NCI-H1694 treated with DMSO at 0.1 percent for 48 hours (cell line): ENCODE measurements around the gene COMP.
A peak's percentile ranks its signal among the peaks of the same experiment; 100 is the strongest.
"Not testable (repeated sequence)": the region's sequence is repeated elsewhere in the genome, so short reads cannot be mapped to it uniquely, and the experiment has no call there.

Experiments
- DNase-seq: peaks from one replicate; lab custom pipeline; 2025; lab: John Stamatoyannopoulos, UW

COMP gene

GRCh38 chr19:18745931-18746330 is 45.2 kb downstream of the COMP start:
- DNase-seq: no peak

GRCh38 chr19:18745012-18745735 is 45.9 kb downstream of the COMP start:
- no peak for DNase-seq

DNA sequence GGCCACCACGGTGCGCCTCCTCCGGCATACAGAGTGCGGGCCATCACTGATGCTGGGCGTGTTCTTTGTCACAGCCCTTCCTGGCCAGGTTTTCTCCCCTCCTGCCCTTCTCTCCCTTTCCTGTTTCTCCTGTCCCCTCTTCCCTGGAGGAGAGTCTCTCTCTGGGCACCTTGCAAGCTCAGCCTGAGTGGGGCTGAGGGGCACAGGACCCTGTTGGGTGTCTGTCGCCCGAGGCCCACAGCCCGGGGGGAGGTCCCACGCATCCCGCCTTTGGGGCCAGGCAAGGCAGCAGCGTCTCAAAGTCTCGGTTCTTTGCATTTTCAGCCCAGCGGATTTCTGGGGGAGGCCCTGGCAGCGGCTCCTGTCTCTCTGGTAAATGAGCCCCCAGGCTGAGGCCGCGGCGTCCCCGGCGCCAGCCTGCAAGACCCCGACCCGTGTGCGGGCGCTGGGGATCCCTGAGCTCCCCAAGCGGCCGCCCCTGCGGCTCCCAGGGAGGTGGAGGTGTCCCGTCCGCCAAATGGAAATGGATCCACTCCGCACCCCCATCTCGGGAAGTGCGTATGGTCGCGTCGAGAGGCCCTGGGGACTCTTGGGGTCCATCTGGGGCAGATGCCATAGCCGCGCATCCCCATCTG is 47.2 kb downstream of the COMP start:
- DNase-seq: no peak

GRCh38 chr19:18742838-18743783 is 48.0 kb downstream of the COMP start:
- no peak for DNase-seq

DNA sequence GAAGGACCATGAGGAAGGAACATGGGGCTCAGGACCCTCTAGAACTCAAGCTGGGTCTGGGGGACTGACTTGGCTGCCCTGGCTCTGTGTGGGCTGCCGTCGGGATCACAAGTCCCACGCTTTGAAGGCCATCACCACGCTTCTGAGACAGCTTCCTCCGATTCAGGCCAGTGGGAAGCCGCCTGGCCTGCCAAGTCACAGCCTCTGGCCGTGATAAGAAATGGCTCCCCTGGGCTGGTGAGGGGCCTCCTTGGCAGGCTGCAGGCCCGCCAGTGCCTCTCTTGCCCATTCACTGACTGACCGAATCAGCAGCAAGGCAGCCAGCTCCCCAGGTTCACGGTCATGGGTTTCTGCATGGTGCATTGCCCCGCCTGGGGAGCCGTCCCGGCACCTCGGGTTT is 48.8 kb downstream of the COMP start:
- no peak for DNase-seq

- no peak for DNase-seq
Observed at GRCh38 chr19:18741124-18742121, 49.7 kb downstream of the COMP start.

DNA sequence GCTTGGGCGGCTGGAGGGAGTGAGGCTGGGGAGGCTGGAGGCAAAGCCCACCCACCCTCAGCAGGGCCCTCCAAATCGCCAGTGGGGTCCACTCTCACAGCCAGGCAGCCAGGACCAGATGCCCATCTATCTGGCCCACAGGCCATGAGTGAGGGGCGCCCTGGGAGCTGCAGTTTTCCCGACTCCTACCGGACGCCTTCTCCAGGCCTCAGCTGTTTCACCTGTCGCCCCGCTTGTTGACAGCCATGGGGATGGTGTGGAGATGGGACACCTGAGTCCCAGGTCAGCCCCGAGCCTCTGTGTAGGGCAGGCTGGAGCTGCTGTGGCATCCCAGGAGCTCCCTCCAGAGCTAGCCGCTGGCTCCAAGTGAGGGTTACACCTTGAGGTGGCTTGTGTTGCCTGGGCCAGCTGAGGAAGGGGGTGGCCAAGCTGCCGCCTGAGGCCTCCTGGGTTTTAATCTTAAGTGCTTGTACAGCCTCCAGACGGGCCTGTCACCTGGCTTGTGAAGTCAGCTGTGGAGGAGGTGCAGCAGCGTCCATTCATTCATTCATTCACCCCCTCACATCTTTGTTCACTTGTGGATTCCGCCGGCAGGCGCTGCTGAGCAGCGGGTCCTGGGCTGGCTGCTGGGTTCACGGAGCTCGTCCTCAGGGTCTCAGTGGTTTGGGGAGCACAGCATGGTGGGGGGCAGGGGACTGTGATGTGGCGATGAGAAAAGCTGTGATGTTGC is 52.0 kb downstream of the COMP start:
- no peak for DNase-seq

DNA sequence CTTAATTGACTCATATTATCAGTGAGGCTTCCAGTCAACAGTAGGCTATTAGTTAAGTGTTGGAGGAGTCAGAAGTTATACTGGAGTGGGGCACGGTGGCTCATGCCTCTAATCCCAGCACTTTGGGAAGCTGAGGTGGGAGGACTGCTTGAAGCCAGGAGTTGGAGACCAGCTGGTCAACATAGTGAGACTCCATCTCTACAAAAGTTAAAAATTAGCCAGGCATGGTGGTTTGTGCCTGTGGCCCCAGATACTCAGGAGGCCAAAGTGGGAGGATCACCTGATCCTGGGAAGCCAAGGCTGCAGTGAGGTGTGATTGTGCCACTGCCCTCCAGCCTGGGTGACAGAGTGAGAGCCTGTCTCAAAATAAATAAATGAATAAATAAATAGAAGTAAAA is 53.2 kb downstream of the COMP start:
- DNase-seq: no peak

- no peak for DNase-seq
Observed at GRCh38 chr19:18737337-18737953, 53.7 kb downstream of the COMP start.

GRCh38 chr19:18736415-18737336 is 54.4 kb downstream of the COMP start:
- no peak for DNase-seq

DNA sequence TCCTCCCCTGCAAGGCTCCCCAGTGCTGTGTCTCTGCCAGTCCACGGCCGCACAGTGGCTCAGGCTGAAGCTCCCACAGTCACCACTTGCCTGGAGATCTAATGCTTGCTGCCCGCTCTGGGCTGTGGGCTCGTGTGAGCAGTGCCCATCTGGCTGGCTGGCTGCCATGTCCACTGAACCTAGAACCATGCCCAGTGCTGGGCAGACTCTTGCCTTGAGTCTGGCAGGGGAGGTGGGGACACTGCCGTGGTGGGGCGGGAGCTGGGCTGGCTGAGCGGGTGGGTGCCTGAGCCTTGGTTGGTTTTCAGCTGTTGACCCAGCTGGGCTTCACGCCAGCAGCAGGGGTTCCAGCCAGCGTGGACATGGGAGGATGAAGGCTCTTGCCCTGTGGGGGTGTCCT is 55.4 kb downstream of the COMP start:
- no peak for DNase-seq

DNA sequence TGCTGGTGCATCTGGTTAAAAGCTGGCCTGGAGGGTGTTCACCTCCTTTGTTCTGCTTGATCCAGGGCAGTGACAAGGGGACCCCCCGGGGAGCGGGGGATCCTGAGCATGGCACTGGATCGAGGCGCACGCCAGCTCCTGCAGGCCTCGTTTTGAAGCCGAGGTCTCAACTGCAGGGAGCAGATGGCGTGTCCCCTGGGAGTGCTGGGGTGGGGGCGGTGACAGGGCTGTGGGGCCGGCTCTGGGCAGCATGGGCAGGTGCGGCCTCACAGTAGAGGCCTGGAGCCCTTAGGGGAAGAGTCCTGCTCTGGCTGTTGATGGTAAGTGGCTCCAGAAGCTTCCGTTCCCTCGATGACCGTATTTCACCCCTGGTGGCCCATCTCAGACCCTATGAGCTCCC is 55.8 kb downstream of the COMP start:
- peak; percentile 79 for DNase-seq

DNA sequence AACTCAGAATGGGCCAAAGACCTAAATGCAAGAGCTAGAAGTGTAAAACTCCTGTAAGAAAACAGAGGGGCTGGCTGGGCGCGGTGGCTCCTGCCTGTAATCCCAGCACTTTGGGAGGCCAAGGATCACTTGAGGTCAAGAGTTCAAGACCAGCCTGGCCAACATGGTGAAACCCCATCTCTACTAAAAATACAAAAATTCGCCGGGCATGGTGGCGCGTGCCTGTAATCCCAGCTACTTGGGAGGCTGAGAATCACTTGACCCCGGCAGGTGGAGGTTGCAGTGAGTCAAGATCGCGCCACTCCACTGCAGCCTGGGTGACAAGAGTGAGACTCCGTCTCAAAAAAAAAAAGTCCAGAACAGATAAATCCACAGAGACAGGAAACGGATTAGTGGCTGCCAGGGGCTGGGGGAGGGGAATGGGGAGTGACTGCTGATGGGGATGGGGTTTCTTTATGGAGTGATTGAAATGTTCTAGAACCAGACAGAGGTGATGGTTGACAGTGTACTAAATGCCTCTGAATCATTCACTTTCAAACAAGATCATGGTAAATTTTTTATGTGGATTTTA is 57.3 kb downstream of the COMP start:
- not testable (repeated sequence) for DNase-seq

DNA sequence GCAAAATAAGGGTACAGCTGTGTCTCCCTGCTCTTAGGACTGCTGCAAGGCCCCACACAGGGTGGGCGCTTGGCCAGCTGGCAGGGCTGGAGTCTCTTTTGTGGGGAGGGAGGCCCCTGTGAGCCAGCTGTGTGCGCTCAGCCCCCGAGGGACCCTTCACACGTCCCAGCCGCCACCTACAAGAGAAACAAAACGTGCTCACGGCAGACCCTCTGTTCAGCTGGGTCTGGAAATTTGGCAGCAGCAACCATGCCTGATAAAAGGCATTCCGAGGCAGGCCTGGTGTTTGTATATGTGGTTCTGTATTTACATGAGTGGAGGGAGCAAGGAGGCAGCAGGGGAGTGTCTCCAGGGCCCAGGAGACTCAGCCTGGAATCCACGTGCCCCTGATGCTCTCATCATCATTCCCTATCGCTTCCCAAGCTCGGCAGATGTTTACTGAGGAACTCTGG is 57.9 kb downstream of the COMP start:
- peak; percentile 88 for DNase-seq
